PFSK-1 (cell line): ENCODE measurements around the gene TRAF3IP3.

Experiments
- POLR2AphosphoS5 ChIP-seq: IDR thresholded peaks from 2 replicates; pipeline ENCODE4 v1.6.1; 2012; ENCODE audit warnings: low read depth, mild to moderate bottlenecking, control low read depth, low read length, moderate library complexity
- TAF1 ChIP-seq: IDR thresholded peaks from 2 replicates; pipeline ENCODE4 v1.6.1; 2012; ENCODE audit warnings: low read length, control low read depth, borderline replicate concordance; ENCODE audit not compliant: insufficient read depth

GRCh38 chr1:209748620-209749019 is 7.2 kb upstream of the TRAF3IP3 start:
- TF ChIP-seq POLR2AphosphoS5 (no peak), TAF1 (no peak)
